ENCODE measurements around the gene MAP3K5. TPM values are rescaled to one million over a fixed set of nuclear protein-coding genes. Genes with fewer than 3 reads are reported as not detected.
A peak's percentile ranks its signal among the peaks of the same experiment; 100 is the strongest.
"Not testable (repeated sequence)": the region's sequence is repeated elsewhere in the genome, so short reads cannot be mapped to it uniquely, and the experiment has no call there.

MAP3K5 gene
- total RNA-seq, 6 donors from 2014 or later = 26.4 to 45.1 (median 41.8) TPM

DNA sequence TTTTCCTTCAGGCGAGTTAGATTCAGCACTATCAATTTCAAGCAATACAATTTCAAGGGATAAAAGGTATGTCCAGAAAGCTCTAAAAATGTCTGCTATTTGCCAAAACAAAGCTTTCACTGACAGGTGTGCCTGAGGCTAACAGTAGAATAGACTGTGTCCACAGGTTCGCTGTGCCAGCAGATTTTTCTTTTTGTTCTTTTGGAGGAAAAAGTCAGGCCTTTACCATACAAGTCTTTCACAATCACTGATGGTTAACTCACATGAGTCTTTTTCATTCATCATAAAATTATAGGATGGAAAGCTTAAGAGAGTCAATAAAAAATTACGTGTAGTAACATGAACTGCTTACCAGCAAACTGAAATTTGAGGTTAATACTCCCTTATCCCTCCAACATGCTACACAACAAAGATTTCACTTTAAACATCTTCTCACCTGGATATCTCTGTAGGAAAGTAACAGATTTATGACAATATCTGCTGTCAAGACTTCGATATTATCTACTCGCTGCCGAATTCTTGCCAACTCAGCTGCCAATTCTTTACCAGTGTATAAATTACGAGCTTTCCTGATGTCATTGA is 95.4 kb downstream of the MAP3K5 start:
- H3K27ac ChIP-seq = peak overlapping the region in 1 of 4 donors; percentile 9
- ATAC-seq (ENCODE audit: low FRiP score in 2 of 2) = no peak

GRCh38 chr6:136696238-136696637 is 96.0 kb downstream of the MAP3K5 start:
- peaks cover 5 to 15% (median 12%) of the 10 kb centered on the region in 4 donors for H3K4me1 ChIP-seq
- no peaks in the 10 kb centered on the region for H3K27me3 ChIP-seq
- H3K36me3 ChIP-seq = peaks cover 0 to 25% (median 2%) of the 10 kb centered on the region in 4 donors
- peak; percentile 73 to 97 (median 84) for TF ChIP-seq EP300 (IDR thresholded peaks at IDR 0.05)
- peak; percentile 60 to 90 for TF ChIP-seq POLR2AphosphoS5 (IDR thresholded peaks at IDR 0.05)
- no peak for TF ChIP-seq POLR2A (IDR thresholded peaks at IDR 0.05)
- H3K4me3 ChIP-seq = no peak overlapping the region
- H3K27ac ChIP-seq = peak overlapping the region in 3 of 4 donors; percentile 32 to 40 (median 36)
- ATAC-seq (ENCODE audit: low FRiP score in 2 of 2) (peak; percentile 81 to 85), DNase-seq (peak in 1 of 2 donors; percentile 79)
- H3K9me3 ChIP-seq = no peaks in the 10 kb centered on the region
- WGBS, 2 donors = 55 to 56% methylated on average over 2 of the region's 2 CpGs

More for the DNA sequence above, 95.4 kb downstream of the MAP3K5 start:
- H3K27me3 ChIP-seq = no peaks in the 10 kb centered on the region
- TF ChIP-seq POLR2AphosphoS5 (IDR thresholded peaks at IDR 0.05) (no peak), EP300 (IDR thresholded peaks at IDR 0.05) (no peak), POLR2A (IDR thresholded peaks at IDR 0.05) (no peak)
- TF ChIP-seq, protein P1, sequence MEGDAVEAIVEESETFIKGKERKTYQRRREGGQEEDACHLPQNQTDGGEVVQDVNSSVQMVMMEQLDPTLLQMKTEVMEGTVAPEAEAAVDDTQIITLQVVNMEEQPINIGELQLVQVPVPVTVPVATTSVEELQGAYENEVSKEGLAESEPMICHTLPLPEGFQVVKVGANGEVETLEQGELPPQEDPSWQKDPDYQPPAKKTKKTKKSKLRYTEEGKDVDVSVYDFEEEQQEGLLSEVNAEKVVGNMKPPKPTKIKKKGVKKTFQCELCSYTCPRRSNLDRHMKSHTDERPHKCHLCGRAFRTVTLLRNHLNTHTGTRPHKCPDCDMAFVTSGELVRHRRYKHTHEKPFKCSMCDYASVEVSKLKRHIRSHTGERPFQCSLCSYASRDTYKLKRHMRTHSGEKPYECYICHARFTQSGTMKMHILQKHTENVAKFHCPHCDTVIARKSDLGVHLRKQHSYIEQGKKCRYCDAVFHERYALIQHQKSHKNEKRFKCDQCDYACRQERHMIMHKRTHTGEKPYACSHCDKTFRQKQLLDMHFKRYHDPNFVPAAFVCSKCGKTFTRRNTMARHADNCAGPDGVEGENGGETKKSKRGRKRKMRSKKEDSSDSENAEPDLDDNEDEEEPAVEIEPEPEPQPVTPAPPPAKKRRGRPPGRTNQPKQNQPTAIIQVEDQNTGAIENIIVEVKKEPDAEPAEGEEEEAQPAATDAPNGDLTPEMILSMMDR (IDR thresholded peaks at IDR 0.05) = no peak
- peaks cover 5 to 22% (median 12%) of the 10 kb centered on the region in 4 donors for H3K4me1 ChIP-seq
- DNase-seq = no peak
- 86 to 87% methylated on average over 7 of the region's 7 CpGs for WGBS, 2 donors
- H3K36me3 ChIP-seq = peaks cover 0 to 25% (median 2%) of the 10 kb centered on the region in 4 donors
- no peaks in the 10 kb centered on the region for H3K9me3 ChIP-seq
- H3K4me3 ChIP-seq = no peak overlapping the region

GRCh38 chr6:136695412-136695811 is 96.9 kb downstream of the MAP3K5 start:
- Histone ChIP-seq H3K27me3 (no peaks in the 10 kb centered on the region), H3K27ac (peak overlapping the region in 3 of 4 donors; percentile 32 to 40 (median 36)), H3K4me1 (peaks cover 5 to 15% (median 11%) of the 10 kb centered on the region in 4 donors), H3K4me3 (no peak overlapping the region), H3K9me3 (no peaks in the 10 kb centered on the region), H3K36me3 (peaks cover 0 to 25% (median 2%) of the 10 kb centered on the region in 4 donors)
- ATAC-seq (ENCODE audit: low FRiP score in 2 of 2) = no peak
- WGBS, 2 donors = 95 to 98% methylated on average over 2 of the region's 2 CpGs
- TF ChIP-seq EP300 (IDR thresholded peaks at IDR 0.05) = no peak
- TF ChIP-seq POLR2A (IDR thresholded peaks at IDR 0.05) = no peak
- TF ChIP-seq POLR2AphosphoS5 (IDR thresholded peaks at IDR 0.05) = no peak
- TF ChIP-seq, protein P1 (IDR thresholded peaks at IDR 0.05) = no peak
- DNase-seq = no peak

- ATAC-seq (ENCODE audit: low FRiP score in 2 of 2) = no peak
Measured at GRCh38 chr6:136693090-136693489, 99.2 kb downstream of the MAP3K5 start.

GRCh38 chr6:136687894-136688293 is 104.4 kb downstream of the MAP3K5 start:
- WGBS, 2 donors = 100% methylated on average over 1 of the region's 1 CpG

More at GRCh38 chr6:136693090-136693489, 99.2 kb downstream of the MAP3K5 start:
- Histone ChIP-seq H3K4me1 (peaks cover 5 to 15% (median 11%) of the 10 kb centered on the region in 4 donors), H3K27me3 (no peaks in the 10 kb centered on the region), H3K36me3 (peaks cover 0 to 24% (median 2%) of the 10 kb centered on the region in 4 donors), H3K27ac (no peak overlapping the region), H3K4me3 (no peak overlapping the region), H3K9me3 (no peaks in the 10 kb centered on the region)
- no peak for TF ChIP-seq POLR2AphosphoS5 (IDR thresholded peaks at IDR 0.05)
- TF ChIP-seq, protein P1 (IDR thresholded peaks at IDR 0.05) = no peak
- no peak for TF ChIP-seq POLR2A (IDR thresholded peaks at IDR 0.05)
- no peak for TF ChIP-seq EP300 (IDR thresholded peaks at IDR 0.05)
- no peak for DNase-seq

More at GRCh38 chr6:136687894-136688293, 104.4 kb downstream of the MAP3K5 start:
- not testable (repeated sequence) for H3K27ac ChIP-seq; ATAC-seq (ENCODE audit: low FRiP score in 2 of 2); H3K4me1 ChIP-seq; H3K36me3 ChIP-seq; H3K27me3 ChIP-seq; H3K4me3 ChIP-seq; DNase-seq; H3K9me3 ChIP-seq
